Head of caudate nucleus (tissue), 42 donors: ENCODE data around the gene SLC2A5.
"Not testable (repeated sequence)": the region's sequence is repeated elsewhere in the genome, so short reads cannot be mapped to it uniquely, and the experiment has no call there.

Source experiments
- DNase-seq, 42 donors: peaks; one replicate each; pipeline versions ENCODE4 v3.0.0 to v3.0.0-alpha.2; 2020 to 2021; ENCODE audit warnings: mixed read lengths in 7 of 42
- intact Hi-C: fragments of 100-400 bp; cut with DNase I; formaldehyde crosslinking; loops from one replicate; pipeline ENCODE4 v1.15.0; 2022

SLC2A5 gene

DNA sequence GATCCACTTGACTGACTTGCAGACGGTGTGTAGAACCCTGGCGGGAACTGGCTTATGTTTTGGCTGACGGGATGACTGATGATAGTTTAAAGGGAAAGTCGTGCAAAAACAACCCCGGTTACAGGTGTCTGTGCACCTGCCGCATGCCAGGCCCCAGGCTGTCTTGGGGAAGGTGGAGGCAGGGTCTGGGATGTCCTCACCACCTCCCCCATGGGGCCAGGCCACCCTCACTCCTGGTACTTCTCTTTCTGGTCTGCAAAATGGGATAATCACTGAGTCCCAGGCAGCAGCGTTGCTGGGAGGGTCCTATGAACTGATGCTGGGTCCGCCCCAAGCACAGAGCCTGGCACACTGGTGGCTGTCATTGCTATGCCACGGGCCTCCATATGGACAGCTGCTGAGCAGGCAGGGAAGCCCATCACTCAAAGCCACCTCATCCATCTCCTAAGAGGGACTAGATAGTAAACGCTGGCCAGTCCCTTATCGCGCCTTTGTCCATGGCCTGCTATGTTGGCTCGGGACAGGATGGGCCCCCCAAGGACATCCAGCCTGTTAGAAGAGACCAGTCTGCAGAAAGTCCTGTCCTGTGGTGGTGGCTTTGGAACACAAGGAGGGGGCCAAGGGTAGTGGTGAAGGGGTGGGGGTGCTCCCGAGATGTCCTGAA is 28.2 kb downstream of the SLC2A5 start:
- DNase-seq = no peak

DNA sequence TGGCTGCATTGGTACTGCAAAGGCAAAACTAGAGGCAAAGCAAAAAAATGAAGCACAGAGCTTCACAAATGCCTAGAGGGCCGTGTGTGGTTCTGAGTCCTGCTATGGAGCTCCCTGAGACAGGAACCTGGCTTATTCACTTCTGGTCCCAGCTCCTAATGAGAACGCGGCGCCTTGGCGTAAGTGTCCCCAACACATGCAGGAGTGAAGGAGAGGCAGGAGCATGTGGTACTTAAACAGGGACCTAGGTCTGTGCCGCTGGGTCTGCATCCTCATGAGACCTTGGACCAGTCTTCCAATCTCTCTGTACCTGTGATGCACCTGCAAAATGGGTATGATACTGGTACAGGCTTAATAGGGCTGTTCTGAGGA is 28.8 kb downstream of the SLC2A5 start:
- DNase-seq = no peak
- intact Hi-C loops = no loop called here

More for the DNA sequence above, 28.2 kb downstream of the SLC2A5 start:
- intact Hi-C loops = no loop called here

DNA sequence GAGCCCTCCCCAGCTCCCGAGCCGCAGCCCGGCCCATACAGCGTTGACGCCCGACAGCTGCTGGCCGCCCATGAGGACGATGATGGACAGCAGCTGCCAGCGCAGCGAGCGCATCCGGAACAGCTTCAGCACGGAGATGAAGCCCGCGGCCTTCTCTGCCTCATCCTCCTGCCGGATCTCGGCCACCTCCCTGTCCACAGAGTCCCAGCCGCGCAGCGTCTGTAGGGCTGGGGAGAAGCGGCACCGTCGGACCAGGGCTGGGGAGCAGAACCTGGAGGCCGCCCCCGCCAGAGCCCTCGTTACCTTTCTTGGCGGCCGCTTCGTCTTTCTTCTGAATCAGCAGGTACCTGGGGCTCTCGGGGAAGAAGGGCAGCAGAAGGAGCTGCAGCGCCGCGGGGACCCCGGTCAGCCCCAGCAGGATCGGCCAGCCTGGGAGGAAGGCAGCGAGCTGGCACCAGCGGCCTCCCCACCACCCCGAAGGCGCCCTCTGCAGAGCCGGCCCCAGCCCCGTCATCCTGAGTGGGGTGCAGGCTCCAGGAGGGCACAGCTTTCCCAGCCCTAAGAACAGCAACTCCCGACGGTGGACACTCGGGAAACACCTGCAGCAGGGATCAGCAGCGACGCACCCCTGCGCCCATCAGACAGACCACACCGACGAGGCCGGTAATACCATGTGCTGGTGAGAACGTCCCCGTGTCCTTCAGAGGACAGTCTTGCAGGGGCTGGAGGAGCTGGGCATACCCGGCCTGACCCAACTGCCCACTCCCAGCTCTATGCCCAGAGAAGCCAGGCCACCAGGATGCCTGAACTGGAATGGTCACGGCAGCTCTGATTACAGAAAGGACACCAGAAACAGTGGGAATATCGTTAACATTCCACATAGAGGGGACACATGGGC is 29.4 kb downstream of the SLC2A5 start:
- DNase-seq = no peak
- intact Hi-C loops = no loop called here

DNA sequence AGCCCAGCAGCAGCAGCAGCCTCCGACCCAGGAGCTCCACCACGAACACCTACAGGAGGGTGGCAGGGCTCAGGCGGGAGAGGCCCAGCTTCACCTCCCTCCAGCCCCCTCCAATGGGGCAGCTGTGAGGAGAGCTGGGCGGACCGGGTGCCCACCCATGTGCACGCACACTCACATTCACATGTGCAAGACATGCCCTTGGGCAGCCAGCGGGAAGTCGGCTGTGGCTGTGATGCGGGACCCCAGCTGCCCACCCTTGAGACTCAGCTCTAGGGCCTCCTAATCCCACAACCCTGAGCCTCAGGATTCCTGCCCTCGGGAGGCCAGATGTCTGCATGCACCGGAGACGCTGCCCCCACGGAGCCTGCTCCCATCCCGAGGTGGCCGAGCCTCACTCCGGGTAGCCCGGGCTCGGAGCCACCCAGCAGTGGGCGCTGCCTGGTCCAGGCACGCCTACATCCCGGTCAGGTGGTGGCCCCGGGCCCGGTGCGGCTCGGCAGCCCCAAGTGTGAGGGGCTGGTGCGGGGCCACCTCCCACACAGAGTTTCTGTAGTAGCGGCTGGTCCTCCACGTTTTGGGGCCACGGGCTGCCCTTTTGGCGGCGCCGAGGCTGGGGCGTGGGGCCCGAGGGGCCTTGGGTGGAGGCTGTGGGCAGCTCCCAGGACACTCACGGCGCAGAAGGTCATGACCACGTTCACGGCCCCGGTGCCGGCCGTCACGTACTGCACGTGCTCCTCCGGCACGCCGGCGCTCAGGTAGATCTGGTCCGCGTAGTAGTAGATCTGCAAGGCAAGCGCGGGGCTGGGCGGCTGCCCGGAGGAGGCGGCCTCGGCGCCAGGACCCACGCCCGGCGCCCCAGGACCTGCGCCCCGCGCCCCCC is 30.3 kb downstream of the SLC2A5 start:
- intact Hi-C loops = no loop called here
- no peak for DNase-seq

DNA sequence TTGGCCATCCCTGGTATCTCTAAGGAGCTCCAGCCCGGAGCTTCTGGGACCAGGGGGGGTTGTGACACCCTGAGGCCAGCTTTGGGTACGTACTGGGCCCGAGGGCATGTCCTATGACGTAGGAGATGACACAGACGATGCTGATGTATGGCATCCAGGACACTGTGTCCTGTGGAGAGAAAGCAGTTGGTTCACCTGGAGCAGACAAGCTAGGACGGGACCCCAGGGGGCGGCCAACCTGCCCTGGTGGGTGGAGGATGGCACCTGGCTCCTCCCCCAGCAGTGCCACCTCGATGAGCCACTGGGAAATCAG is 31.1 kb downstream of the SLC2A5 start:
- intact Hi-C loops = no loop called here

DNA sequence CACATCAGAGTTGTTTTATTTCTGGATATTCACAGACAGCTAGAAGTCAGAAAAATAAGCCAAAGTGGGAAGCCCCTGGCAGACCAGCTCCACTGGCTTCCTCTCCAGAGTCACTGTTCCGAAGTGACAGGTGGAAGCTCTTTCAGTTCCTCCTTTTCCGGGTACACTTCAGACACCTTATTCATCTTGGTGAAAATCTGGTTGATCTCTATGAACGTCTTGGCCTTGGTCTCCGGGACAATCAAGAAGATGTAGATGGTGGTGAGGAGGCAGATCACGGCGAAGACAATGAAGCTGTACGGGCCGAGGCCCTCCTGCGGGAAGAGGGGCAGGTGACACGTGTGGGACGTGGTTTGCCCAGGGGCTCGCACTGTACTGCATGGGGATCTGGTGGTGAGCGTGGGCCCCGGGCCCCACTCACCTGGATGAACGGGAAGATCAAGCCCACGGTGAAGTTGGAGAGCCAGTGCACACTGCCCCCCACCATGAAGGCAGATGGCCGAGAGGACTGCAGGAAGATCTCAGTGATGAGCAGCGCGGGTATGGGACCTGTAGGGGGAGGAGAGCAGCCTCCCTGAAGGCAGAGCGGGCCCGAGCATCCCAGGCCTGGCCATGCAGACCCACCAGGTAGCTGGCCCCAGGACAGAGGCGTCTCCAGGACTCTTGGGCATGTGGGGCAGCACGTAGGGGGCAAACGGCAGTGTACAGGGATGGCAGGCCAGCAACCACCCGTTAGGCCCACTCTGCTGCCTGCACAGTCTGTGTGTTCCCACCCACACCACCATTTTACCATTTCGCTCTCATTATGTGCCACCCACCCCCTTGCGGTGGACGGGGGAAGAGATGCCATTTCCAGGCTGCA is 31.7 kb downstream of the SLC2A5 start:
- intact Hi-C loops = no loop called here

More for the DNA sequence above, 31.1 kb downstream of the SLC2A5 start:
- DNase-seq = no peak

DNA sequence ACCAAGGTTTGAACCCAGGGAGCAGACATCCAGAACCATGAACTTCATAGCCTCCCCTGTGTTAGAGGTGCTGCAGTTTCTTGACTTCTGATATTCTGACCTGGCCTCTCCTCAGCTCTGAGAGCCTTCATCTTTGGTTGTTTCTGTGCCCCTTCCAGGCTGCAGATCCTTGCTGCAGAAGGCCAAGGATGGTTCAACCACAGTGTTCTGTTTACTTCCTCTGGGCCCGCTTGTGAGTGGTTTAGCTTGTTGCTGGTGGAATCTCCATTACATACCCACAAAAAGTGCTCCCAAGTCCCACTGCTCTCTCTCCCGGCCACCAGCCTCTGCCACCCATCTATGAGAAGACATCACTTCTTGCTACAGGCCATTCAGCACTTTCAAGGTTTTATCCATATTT is 34.2 kb downstream of the SLC2A5 start:
- no peak for DNase-seq
- intact Hi-C loops = no loop called here

More for the DNA sequence above, 31.7 kb downstream of the SLC2A5 start:
- no peak for DNase-seq

DNA sequence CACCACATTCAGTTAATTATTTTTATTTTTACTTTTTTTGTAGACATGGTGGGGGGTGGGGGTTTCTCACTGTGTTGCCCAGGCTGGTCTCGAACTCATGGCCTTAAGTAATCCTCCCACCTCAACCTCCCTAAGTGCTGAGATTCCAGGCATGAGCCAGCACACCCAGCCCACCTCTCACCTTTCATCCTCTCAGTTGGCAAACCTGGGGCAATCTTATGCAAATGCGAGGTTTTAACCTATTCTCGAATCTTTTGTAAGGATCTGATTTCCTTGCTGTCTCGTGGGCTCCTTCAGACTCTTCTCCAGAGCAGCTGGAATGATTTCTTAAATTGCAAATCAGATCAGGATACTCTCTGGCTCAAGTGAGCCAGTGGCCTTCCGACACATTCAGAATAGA is 36.1 kb downstream of the SLC2A5 start:
- intact Hi-C loops = no loop called here
- DNase-seq = no peak

DNA sequence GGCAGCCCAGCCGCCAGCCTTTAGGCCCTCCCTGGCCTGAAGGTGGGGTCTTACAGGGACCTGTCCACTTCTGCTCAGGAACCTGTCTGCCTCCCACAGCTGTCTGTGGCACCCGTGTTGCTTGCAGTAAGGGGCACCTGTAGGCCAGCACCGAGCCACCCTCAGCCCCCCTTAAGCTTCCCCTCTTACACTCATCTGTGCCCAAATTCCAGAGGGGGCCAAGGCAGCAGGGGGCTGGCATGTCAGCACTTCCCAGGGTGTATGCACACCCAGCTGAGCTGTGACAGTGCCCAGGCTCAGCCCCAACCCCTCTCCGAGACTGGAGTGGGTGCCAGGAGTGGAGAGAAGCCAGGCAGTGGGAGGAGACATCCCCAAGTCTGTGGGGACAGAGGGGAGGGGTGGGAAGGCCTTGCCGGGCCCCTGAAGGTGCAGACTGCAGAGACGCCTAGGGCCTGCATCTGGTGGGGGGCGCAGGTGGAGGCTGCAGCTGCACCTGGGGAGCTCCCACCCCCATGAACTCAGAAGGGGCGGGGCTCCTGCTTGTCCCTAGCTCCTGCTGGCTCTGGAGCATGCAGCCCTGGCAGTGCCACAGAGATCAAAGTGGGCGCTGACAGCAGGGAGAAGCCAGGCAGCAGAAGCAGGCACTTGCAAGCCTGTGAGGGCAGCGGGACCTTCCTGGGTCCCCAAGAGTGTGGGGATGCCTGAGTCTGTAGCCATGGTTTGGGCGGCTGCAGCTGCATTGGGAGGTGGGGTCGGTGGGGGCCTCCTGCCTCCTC is 37.8 kb downstream of the SLC2A5 start:
- intact Hi-C loops = no loop called here
- peak in 3 of 42 donors; percentile 16 to 33 (median 21) for DNase-seq

DNA sequence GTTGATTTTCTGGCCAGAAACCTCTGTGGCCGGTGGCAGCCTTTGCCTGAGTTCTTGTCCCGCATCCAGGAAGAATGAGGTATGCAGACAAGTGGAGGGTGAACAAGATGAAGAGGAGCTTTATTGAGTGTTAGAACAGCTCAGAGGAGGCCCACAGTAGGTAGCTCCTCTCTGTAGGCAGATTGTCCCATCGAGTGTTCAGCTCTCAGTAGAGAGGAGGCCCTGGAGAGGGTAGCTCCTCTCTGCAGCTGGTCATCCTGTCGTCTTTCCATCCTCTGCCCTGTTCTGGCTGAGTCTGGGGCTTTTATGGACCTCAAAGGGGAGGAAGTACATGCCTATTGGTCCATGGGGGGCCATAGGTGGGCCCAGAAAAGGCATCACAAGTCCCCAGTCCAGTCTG is 38.4 kb downstream of the SLC2A5 start:
- DNase-seq, intact Hi-C loops: not testable (repeated sequence)

DNA sequence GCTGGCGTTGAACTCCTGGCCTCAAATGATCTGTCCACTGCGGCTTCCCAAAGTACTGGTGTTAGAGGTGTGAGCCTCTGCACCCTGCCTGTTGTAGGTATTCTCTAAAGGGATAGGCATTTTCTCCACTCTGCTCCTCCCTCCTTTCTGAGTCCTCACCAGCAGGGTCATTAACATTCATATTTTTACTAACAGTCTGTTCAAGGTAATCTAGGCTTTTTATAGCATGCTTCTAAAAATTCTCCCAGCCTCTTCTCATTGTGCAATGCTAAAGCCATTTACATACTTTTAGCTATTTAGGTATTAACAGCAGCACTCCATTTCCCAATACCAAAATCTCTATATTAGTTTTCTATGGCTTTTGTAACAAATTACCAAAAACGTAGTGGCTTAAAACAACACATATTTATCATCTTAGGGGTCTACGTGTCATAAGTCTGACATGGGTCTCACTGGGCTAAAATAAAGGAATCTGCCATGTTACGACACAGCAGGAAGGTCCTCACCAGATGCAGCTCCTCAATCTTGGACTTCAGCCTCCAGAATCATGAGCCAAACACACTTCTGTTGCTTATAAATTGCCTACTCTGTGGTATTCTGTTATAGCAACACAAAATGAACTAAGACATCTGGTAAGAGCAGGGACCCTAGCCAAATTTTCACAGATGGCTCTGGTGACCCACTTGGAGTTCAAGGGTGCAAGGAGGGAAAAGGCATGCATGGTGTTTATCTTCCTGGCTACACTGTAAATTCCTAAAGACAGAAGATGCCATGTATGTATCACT is 40.3 kb downstream of the SLC2A5 start:
- intact Hi-C loops = no loop called here
- DNase-seq = peak in 5 of 42 donors; percentile 22 to 62 (median 30)

DNA sequence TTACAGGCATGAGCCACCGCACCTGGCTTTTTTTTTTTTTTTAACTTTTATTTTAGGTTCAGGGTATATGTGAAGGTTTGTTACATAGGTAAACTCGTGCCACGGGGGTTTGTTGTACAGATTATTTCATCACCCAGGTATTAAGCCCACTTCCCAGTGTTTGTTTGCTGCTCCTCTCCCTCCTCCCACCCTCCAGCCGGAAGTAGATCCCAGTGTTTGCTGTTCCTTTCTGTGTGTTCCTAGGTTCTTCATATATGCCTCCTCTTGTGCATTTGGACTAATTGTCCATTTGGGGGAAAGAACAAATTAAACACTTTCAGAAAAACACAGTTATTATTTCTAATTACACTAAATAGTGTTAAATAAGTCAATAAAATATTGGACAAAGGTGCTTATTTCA is 42.1 kb downstream of the SLC2A5 start:
- no peak for DNase-seq
- intact Hi-C loops = no loop called here

DNA sequence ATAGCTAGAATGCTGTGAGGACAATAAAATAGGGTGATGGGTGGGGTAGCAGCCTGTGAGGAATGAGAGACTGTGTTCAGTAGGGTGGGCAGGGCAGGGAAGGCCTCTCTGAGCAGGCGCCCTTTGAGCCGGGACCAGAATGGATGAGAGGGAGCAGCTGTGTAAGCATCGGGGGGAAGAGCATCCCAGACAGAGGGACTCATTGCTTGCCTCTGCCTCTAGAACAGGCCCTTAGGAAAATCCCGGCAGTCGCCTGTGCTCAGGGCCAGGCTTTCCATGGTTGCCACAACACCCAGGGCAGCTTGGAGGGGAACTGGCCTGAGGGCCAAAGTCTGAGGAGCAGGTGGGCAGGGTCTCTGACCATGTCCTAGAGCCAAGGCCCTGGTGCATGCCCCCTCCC is 44.0 kb downstream of the SLC2A5 start:
- intact Hi-C loops = no loop called here
- DNase-seq = no peak

DNA sequence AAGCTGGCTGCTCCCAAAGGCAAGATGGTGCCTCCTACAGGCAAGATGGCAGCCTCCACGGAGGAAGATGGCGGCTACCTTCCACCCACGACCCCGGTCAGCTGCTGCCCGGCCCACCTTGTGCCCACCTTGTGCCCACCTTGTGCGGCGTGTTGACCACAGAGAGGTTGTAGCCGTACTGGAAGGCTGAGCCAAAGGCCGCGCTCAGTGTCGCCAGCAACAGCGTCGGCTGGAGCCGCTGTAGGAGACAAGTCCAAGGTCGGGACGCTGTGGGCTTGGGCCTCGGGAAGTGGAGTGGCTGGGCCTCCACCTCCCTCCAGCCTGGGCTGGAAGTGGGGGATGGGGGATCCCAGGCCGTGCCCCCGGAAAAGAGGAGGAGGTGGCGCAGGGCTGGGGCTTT is 44.6 kb downstream of the SLC2A5 start:
- intact Hi-C loops = no loop called here
- DNase-seq = no peak

DNA sequence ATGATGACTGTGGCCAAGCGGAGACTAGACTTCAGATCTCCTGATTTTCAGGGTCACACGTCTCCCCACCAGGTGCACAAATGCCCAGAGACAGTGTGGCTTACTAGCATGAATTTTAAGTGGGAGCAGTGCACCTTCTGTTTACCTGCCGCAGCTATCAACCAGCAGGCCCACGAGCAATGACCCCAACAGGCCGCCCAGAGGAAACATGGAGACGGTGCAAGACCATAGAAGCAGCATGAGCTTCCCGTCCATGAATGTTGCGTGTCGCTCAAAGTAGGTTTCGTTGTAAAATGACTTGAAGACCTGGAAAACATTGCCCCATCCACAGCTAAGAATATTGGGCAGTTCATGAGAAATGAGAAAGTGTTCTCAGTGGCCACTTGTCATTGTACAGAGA is 46.7 kb downstream of the SLC2A5 start:
- no peak for DNase-seq

DNA sequence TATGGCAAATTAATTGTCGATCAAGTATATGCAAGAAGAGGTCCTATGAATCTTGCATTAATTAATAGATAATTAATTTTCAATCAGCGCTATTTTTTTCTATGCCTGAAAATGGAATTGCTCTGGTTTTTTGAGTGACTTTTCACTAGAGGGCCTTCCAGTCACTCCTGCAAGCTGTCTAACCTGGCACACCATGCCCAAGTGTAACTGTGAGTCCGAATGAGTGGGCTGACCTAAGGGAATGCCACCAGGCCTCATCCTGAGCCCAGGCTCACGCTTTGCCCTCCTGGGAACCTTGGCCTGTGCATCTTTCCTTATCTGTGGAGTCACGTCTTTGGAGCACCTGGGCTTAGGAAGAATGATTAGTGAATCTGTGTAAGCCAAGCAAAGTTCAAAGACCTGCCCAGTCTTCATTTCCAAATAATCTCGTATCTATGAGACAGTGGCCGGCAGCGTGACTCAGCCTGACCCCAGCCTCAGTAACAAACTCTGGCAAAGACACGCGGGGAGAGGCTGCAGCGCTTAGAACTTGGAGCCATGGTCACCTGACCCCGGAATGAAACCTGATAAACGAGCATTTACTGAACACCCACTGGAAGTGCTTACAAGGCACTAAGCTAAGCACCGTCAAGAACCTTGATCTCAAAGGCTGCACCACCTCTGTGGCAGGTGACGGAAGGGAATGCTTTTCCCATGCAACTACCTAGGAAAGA is 47.3 kb downstream of the SLC2A5 start:
- DNase-seq, intact Hi-C loops: not testable (repeated sequence)

More for the DNA sequence above, 46.7 kb downstream of the SLC2A5 start:
- intact Hi-C loops = no loop called here

DNA sequence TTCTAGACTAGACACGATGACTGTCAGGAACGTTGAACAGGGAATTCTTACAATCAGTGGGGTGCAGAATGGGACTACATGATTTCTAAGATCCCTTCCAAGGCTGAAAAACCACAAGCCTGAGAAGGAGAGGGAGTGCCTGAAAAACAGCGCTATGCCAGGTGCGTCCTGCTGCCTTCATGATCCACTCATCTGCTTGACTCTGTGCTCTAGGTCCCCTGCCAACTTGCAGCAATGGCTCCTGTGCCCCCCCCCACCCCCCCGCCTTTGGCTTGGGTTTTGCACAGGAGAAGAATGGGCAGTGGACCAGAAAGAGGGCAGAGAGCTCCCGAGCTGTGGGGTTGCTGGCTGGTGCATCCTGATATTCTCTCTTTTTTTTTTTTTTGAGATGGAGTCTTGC is 49.1 kb downstream of the SLC2A5 start:
- intact Hi-C loops = no loop called here
- no peak for DNase-seq
